Coronary artery (tissue), 2 donors: ENCODE results near the gene SCN3A.
A peak's percentile ranks its signal among the peaks of the same experiment; 100 is the strongest.

Source experiments
- DNase-seq: peaks from one replicate; pipeline ENCODE4 v3.0.0-alpha.2; 2017; ENCODE audit warnings: low spot score
- H3K27ac ChIP-seq, 2 donors: fragments of 200-600 bp; sonication (generic); one replicate each; pipeline ENCODE4 v1.5.1; 2016 to 2019
- H3K4me3 ChIP-seq: fragments of 200-600 bp; sonication (generic); 2 replicates; pipeline ENCODE4 v1.5.1; 2016; ENCODE audit warnings: mild to moderate bottlenecking, moderate library complexity
- TF ChIP-seq, protein P1 (sequence below): fragments of 200-600 bp; sonication (generic); IDR thresholded peaks from one replicate; pipeline ENCODE4 v1.5.1; 2019; ENCODE audit warnings: antibody characterized with exemption

The SCN3A gene

GRCh38 chr2:165067643-165068486 is 136.0 kb downstream of the SCN3A start:
- DNase-seq = no peak
- H3K27ac ChIP-seq = no peak overlapping the region
- TF ChIP-seq, protein P1, sequence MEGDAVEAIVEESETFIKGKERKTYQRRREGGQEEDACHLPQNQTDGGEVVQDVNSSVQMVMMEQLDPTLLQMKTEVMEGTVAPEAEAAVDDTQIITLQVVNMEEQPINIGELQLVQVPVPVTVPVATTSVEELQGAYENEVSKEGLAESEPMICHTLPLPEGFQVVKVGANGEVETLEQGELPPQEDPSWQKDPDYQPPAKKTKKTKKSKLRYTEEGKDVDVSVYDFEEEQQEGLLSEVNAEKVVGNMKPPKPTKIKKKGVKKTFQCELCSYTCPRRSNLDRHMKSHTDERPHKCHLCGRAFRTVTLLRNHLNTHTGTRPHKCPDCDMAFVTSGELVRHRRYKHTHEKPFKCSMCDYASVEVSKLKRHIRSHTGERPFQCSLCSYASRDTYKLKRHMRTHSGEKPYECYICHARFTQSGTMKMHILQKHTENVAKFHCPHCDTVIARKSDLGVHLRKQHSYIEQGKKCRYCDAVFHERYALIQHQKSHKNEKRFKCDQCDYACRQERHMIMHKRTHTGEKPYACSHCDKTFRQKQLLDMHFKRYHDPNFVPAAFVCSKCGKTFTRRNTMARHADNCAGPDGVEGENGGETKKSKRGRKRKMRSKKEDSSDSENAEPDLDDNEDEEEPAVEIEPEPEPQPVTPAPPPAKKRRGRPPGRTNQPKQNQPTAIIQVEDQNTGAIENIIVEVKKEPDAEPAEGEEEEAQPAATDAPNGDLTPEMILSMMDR = no peak
- peak overlapping the region; percentile 33 for H3K4me3 ChIP-seq

GRCh38 chr2:165064743-165065142 is 139.1 kb downstream of the SCN3A start:
- TF ChIP-seq, protein P1 = no peak
- Histone ChIP-seq H3K27ac (no peak overlapping the region), H3K4me3 (no peak overlapping the region)
- no peak for DNase-seq

DNA sequence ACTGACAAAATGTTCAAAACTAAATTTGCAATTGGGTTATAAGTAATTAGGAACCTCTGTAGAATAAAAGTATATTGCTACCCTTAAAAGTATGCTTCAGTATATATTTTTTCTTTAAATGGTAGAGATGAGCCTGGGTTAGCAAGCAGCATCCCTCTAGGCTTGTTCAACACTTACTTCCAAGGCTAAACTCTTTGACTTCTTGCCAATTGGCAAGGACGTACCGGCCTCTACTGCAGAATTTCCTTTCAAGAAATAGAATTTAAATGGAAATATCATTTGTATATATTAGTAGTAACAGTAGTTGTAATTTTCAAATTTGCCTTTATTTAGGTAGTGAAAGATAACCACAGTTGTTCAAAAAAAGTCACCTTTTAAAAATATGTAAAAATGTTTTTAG is 143.4 kb downstream of the SCN3A start:
- no peak overlapping the region for H3K27ac ChIP-seq
- DNase-seq = no peak
- no peak overlapping the region for H3K4me3 ChIP-seq
- TF ChIP-seq, protein P1 = no peak

- DNase-seq = no peak
- TF ChIP-seq, protein P1 = no peak
- H3K4me3 ChIP-seq = no peak overlapping the region
- no peak overlapping the region for H3K27ac ChIP-seq
These were observed 145.2 kb downstream of the SCN3A start for GRCh38 chr2:165058476-165059265.

DNA sequence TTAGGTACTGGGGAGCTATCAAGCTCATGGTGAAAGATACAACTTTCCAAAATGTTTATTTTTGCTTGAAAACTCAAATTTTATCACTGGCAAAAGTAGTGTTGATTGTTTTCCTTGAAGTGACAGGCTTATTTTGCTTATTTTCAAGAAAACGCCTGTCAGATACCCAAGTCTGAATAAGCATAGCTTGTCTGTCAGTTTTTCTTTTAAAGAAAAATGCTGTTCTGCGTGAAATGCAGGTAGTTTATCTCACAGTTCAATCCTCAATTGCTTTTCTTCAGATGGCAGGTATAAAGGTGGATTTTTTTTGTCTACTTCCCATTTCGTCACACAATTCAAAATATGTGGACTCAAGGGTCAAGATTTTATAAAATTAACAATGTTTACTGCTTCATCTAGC is 145.9 kb downstream of the SCN3A start:
- TF ChIP-seq, protein P1 = no peak
- no peak for DNase-seq
- Histone ChIP-seq H3K4me3 (no peak overlapping the region), H3K27ac (no peak overlapping the region)

DNA sequence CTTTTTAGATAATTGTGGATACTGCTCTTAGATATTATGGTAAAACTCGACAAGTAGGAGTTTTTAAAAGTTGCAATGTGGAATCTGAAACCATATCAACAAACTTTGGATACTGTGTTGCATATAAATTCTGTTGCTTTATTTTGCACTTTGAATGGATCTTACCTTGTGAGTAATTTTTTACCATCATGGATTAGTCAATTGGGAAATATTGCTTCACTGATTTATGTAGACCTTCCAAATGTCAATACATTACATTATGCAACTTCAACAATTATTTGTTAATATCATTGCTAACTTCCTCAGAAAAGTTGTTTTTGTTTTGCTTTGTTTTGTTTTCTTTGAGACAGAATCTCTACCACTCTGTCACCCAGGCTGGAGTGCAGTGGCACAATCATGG is 146.5 kb downstream of the SCN3A start:
- no peak overlapping the region for H3K27ac ChIP-seq
- no peak overlapping the region for H3K4me3 ChIP-seq
- DNase-seq = no peak
- TF ChIP-seq, protein P1 = no peak
